Measurements from ENCODE around the gene BAZ2B.

The BAZ2B gene

GRCh38 chr2:159292157-159292556, 324.2 kb downstream of the BAZ2B start:
- DNase-seq = no peak

GRCh38 chr2:159290289-159290907, 325.9 kb downstream of the BAZ2B start:
- peak; percentile 46 for DNase-seq

- no peak for DNase-seq
These were observed 328.6 kb downstream of the BAZ2B start for GRCh38 chr2:159287733-159288132.

GRCh38 chr2:159286709-159287441, 329.5 kb downstream of the BAZ2B start:
- peak; percentile 96 for DNase-seq

- DNase-seq = no peak
These were observed 330.2 kb downstream of the BAZ2B start, which contains the start of gene WDSUB1 for GRCh38 chr2:159285929-159286708. Gene WDSUB1, minus strand, starts transcription at chr2:159286703. Its CDS starts 3,634 bp downstream, at chr2:159283069.

- no peak for DNase-seq
These were observed 330.9 kb downstream of the BAZ2B start for GRCh38 chr2:159285433-159285832.

- no peak for DNase-seq
These were observed 332.8 kb downstream of the BAZ2B start for GRCh38 chr2:159283529-159283928.

- no peak for DNase-seq
These were observed 335.3 kb downstream of the BAZ2B start for GRCh38 chr2:159281002-159281401.

- DNase-seq = no peak
These were observed 336.6 kb downstream of the BAZ2B start for GRCh38 chr2:159279700-159280099.

- DNase-seq = no peak
These were observed 341.2 kb downstream of the BAZ2B start for GRCh38 chr2:159275111-159275510.

GRCh38 chr2:159272156-159272555, 344.2 kb downstream of the BAZ2B start:
- DNase-seq = no peak

- DNase-seq = no peak
These were observed 345.5 kb downstream of the BAZ2B start for GRCh38 chr2:159270744-159271379.

Data from CD4-positive, alpha-beta T cell treated with Interleukin-4 for 4 hours (primary cell).